Thoracic aorta (tissue), 2 donors: ENCODE results near the gene INPPL1. TPM values are rescaled to one million over a fixed set of nuclear protein-coding genes. Genes with fewer than 3 reads are reported as not detected.
"Not testable (repeated sequence)": the region's sequence is repeated elsewhere in the genome, so short reads cannot be mapped to it uniquely, and the experiment has no call there.

Experiments used
- ATAC-seq: fragments of 150-250 bp; one replicate; pipeline ENCODE4 v1.8.0; 2017; ENCODE audit warnings: low read depth; ENCODE audit not compliant: insufficient number of reproducible peaks, low FRiP score
- DNase-seq: peaks from one replicate; pipeline ENCODE4 v3.0.0-alpha.2; 2020; ENCODE audit warnings: low spot score
- H3K27ac ChIP-seq, 2 donors: fragments of 200-600 bp; sonication (generic); 1 replicate in 1 of 2; 2 replicates in 1 of 2; pipeline ENCODE4 v1.5.1; 2016; ENCODE audit warnings: mild to moderate bottlenecking in 2 of 2, moderate library complexity in 2 of 2
- H3K27me3 ChIP-seq: fragments of 200-600 bp; sonication (generic); replicated peaks from 2 replicates; pipeline ENCODE4 v1.6.0; 2016; ENCODE audit warnings: mild to moderate bottlenecking; ENCODE audit not compliant: insufficient read depth
- H3K36me3 ChIP-seq: fragments of 200-600 bp; sonication (generic); one replicate; pipeline ENCODE4 v1.5.1; 2016
- H3K4me1 ChIP-seq, 2 donors: fragments of 200-600 bp; sonication (generic); 1 replicate in 1 of 2; 2 replicates in 1 of 2; pipeline versions ENCODE4 v1.5.1 to v1.6.0; 2016; ENCODE audit warnings: low read depth in 2 of 2, mild to moderate bottlenecking in 1 of 2; ENCODE audit not compliant: control insufficient read depth in 1 of 2
- H3K4me3 ChIP-seq: fragments of 200-600 bp; sonication (generic); 2 replicates; pipeline ENCODE4 v1.5.1; 2016; ENCODE audit warnings: mild to moderate bottlenecking
- H3K9me3 ChIP-seq: fragments of 200-600 bp; sonication (generic); 2 replicates; pipeline ENCODE4 v1.5.1; 2016
- total RNA-seq, 2 donors: library from RNA; depleted of rRNA; stranded (reverse); fragments of >200 nt; gene quantifications; one replicate each; pipeline versions ENCODE4 v1.1.0 to v1.2.3, GENCODE V29; 2016
- TF ChIP-seq, protein P1 (sequence below): fragments of 200-600 bp; sonication (generic); IDR thresholded peaks from one replicate; pipeline ENCODE4 v1.5.1; 2019; ENCODE audit warnings: antibody characterized with exemption

The INPPL1 gene
- total RNA-seq, 2 donors from 2014 or later, result 108 to 113 TPM

DNA sequence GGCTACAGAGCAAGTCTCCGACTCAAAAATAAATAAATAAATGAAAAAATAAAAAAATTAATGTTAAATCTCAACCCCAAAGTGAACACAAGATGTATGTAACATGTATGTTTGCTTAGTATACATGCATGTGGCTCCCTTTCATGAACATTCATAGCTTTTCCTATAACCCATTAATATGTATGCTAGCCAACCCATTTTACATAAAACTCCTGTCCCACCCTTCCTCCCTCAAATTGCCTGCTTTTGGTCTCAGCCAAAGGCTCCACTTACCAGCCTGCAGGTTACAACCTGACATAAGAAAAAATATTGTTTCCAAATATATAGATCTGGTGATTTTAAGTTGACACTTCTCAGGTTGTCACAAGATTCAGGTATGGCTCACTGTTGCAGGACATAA lies 36.3 kb upstream of the INPPL1 start:
- H3K27ac ChIP-seq, result no peak overlapping the region
- no peak overlapping the region for H3K4me3 ChIP-seq
- TF ChIP-seq, protein P1, sequence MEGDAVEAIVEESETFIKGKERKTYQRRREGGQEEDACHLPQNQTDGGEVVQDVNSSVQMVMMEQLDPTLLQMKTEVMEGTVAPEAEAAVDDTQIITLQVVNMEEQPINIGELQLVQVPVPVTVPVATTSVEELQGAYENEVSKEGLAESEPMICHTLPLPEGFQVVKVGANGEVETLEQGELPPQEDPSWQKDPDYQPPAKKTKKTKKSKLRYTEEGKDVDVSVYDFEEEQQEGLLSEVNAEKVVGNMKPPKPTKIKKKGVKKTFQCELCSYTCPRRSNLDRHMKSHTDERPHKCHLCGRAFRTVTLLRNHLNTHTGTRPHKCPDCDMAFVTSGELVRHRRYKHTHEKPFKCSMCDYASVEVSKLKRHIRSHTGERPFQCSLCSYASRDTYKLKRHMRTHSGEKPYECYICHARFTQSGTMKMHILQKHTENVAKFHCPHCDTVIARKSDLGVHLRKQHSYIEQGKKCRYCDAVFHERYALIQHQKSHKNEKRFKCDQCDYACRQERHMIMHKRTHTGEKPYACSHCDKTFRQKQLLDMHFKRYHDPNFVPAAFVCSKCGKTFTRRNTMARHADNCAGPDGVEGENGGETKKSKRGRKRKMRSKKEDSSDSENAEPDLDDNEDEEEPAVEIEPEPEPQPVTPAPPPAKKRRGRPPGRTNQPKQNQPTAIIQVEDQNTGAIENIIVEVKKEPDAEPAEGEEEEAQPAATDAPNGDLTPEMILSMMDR, result no peak
- H3K27me3 ChIP-seq, result no peaks in the 10 kb centered on the region
- H3K4me1 ChIP-seq, result no peaks in the 10 kb centered on the region
- no peak for ATAC-seq
- DNase-seq, result no peak
- no peaks in the 10 kb centered on the region for H3K9me3 ChIP-seq
- no peaks in the 10 kb centered on the region for H3K36me3 ChIP-seq

DNA sequence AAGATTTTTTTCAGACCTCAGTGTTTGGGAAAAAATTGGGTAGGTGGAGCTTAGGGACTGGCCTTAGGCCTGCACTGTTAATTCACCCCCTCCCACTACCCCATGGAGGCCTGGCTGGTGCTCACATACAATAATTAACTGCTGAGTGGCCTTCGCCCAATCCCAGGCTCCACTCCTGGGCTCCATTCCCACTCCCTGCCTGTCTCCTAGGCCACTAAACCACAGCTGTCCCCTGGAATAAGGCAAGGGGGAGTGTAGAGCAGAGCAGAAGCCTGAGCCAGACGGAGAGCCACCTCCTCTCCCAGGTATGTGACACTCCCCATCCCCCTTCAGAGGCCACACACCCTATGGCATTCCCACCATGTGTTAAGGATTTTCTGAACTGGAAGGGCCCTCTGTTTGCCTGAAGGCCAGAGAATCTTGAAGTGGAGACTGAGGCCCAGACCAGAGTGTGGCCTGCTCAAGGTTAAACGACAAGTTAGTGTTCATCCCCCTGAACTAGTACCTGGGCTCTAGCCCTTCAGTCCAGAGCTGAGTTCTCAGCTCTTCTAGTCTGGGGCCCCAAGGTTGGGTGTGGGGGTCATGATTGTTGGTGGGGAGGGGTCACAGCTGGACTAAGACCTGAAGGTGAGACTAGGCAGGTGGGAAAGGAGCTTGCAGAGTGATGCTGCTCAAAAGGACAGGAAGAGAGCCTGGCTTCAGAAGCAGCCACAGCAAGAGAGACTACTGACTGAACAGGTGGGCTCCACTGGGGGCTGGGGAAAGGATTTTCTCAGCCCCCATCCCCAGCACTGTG lies 34.9 kb upstream of the INPPL1 start:
- Histone ChIP-seq H3K36me3 (no peaks in the 10 kb centered on the region), H3K27me3 (no peaks in the 10 kb centered on the region), H3K4me1 (no peaks in the 10 kb centered on the region), H3K4me3 (no peak overlapping the region), H3K9me3 (no peaks in the 10 kb centered on the region), H3K27ac (no peak overlapping the region)
- TF ChIP-seq, protein P1, result no peak
- no peak for ATAC-seq
- DNase-seq, result no peak

DNA sequence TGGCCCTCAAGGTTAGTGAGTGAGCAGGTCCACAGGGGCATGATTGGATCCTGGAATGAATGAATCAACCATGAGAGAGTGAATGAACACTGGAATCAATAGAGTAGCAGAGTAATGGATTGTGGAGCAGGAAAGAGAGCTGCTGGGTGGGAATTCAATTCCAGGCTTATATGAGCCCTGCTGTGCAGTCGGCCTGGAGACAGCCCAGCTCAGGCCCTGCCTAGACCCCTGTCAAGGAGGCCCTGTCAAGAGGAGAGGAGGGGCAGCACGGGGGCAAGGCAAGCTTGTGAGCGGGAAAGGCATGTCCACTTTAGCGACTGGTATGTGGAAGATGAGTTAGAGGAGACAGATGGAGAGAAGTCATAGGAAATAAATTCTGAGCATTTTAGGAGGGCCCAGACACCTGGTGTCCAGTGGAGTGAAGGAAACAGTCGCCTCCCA lies 33.9 kb upstream of the INPPL1 start:
- Histone ChIP-seq H3K4me1 (no peaks in the 10 kb centered on the region), H3K27ac (no peak overlapping the region), H3K4me3 (no peak overlapping the region), H3K9me3 (no peaks in the 10 kb centered on the region), H3K27me3 (no peaks in the 10 kb centered on the region), H3K36me3 (no peaks in the 10 kb centered on the region)
- DNase-seq (no peak), ATAC-seq (no peak)
- TF ChIP-seq, protein P1, result no peak

DNA sequence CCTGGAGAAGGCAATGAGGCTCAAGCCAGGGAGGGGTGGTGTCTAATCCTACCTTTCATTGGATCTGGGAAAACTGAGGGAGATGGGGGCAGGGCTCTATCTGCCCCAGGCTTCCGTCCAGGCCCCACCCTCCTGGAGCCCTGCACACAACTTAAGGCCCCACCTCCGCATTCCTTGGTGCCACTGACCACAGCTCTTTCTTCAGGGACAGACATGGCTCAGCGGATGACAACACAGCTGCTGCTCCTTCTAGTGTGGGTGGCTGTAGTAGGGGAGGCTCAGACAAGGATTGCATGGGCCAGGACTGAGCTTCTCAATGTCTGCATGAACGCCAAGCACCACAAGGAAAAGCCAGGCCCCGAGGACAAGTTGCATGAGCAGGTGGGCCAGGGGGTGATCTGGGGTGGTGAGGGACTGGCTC lies 32.6 kb upstream of the INPPL1 start, which contains the start of gene FOLR1:
Gene FOLR1 (plus strand): TSS at position 180 of the 421 bp plus-strand sequence. CDS start 34 bp downstream, at position 214.
- Histone ChIP-seq H3K4me1 (no peaks in the 10 kb centered on the region), H3K9me3 (no peaks in the 10 kb centered on the region), H3K27ac (no peak within 1 kb of the TSS), H3K4me3 (no peak within 1 kb of the TSS), H3K36me3 (no peaks in the 10 kb centered on the region), H3K27me3 (no peaks in the 10 kb centered on the region)
- ATAC-seq (no peak), DNase-seq (no peak)
- TF ChIP-seq, protein P1, result no peak

DNA sequence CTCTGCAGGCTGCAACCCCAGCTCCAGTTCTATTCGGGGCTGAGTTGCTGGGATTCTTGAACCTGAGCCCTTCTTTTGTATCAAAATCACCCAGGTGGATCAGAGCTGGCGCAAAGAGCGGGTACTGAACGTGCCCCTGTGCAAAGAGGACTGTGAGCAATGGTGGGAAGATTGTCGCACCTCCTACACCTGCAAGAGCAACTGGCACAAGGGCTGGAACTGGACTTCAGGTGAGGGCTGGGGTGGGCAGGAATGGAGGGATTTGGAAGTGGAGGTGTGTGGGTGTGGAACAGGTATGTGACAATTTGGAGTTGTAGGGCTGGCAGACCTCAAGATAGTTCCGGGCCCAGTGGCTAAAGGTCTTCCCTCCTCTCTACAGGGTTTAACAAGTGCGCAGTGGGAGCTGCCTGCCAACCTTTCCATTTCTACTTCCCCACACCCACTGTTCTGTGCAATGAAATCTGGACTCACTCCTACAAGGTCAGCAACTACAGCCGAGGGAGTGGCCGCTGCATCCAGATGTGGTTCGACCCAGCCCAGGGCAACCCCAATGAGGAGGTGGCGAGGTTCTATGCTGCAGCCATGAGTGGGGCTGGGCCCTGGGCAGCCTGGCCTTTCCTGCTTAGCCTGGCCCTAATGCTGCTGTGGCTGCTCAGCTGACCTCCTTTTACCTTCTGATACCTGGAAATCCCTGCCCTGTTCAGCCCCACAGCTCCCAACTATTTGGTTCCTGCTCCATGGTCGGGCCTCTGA lies 28.9 kb upstream of the INPPL1 start:
- no peaks in the 10 kb centered on the region for H3K9me3 ChIP-seq
- ATAC-seq, result no peak
- H3K4me3 ChIP-seq, result no peak overlapping the region
- TF ChIP-seq, protein P1, result no peak
- no peak for DNase-seq
- no peaks in the 10 kb centered on the region for H3K4me1 ChIP-seq
- H3K36me3 ChIP-seq, result no peaks in the 10 kb centered on the region
- no peak overlapping the region for H3K27ac ChIP-seq
- no peaks in the 10 kb centered on the region for H3K27me3 ChIP-seq

DNA sequence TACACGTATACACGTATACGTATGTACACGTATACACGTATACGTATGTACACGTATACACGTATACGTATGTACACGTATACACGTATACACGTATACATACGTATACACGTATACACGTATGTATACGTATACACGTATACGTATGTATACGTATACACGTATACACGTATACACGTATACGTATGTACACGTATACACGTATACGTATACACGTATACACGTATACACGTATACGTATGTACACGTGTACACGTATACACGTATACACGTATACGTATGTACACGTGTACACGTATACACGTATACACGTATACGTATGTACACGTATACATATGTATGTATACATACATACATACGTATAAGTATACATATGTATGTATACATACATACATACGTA lies 23.1 kb upstream of the INPPL1 start:
- ATAC-seq, H3K9me3 ChIP-seq, DNase-seq, H3K27me3 ChIP-seq, H3K4me3 ChIP-seq, H3K36me3 ChIP-seq, H3K4me1 ChIP-seq, H3K27ac ChIP-seq: not testable (repeated sequence)
